Endothelial cell of umbilical vein (primary cell): Measurements from ENCODE around the gene ARHGEF9. TPM values are rescaled to one million over a fixed set of nuclear protein-coding genes. Genes with fewer than 3 reads are reported as not detected.

Experiments
- BruUV-seq: library from RNA; stranded (reverse); fragments of 400-500 nt; replicated peaks from 2 replicates; lab custom pipeline; 2021; lab: Mats Ljungman, UMichigan
- CTCF ChIA-PET: fragments of 300-600, 350-600 bp; sonication (Branson Sonifier 250); formaldehyde crosslinking; loops from one replicate; lab custom pipeline; 2021; ENCODE audit warnings: antibody characterized with exemption, inconsistent platforms; lab: Charles Lee
- POLR2A ChIA-PET: fragments of 300-600, 350-600 bp; sonication (Branson Sonifier 250); formaldehyde crosslinking; loops from one replicate; lab custom pipeline; 2021; ENCODE audit warnings: antibody characterized with exemption, inconsistent platforms; lab: Charles Lee
- DNase-seq: peaks from one replicate; pipeline ENCODE4 v3.0.0-alpha.2; 2011; ENCODE audit warnings: low read depth, low spot score
- FAIRE-seq: peaks from 2 replicates; lab custom pipeline; 2011; peaks lifted over from hg19 to GRCh38; lab: Jason Lieb, UNC
- H2AFZ ChIP-seq: 2 replicates; pipeline ENCODE4 v1.6.0; 2012; ENCODE audit warnings: low read depth, low read length, control low read depth, inconsistent platforms
- H3K27ac ChIP-seq: 2 replicates; pipeline ENCODE4 v1.5.1; 2011; ENCODE audit warnings: low read depth, mild to moderate bottlenecking, control low read depth, low read length, moderate library complexity; ENCODE audit not compliant: insufficient read depth
- H3K27me3 ChIP-seq, 2 experiments: 2 replicates each; pipeline versions ENCODE4 v1.6.0 to v1.6.1; 2011; ENCODE audit warnings: low read length in 2 of 2, mixed read lengths in 1 of 2; ENCODE audit not compliant: control insufficient read depth in 2 of 2, insufficient read depth in 2 of 2
- H3K36me3 ChIP-seq, 2 experiments: 2 replicates in 1 of 2; 3 replicates in 1 of 2; pipeline ENCODE4 v1.5.1; 2011; ENCODE audit warnings: low read length in 2 of 2, mild to moderate bottlenecking in 1 of 2, moderate library complexity in 1 of 2; ENCODE audit not compliant: control insufficient read depth in 2 of 2, insufficient read depth in 2 of 2; ENCODE audit errors: extremely low read depth in 1 of 2
- H3K4me1 ChIP-seq: 3 replicates; pipeline ENCODE4 v1.5.1; 2011; ENCODE audit warnings: mild to moderate bottlenecking, low read length; ENCODE audit not compliant: control insufficient read depth, insufficient read depth; ENCODE audit errors: extremely low read depth
- H3K4me2 ChIP-seq: 2 replicates; pipeline ENCODE4 v1.6.1; 2011; ENCODE audit warnings: low read length, control low read depth, mixed read lengths; ENCODE audit not compliant: insufficient read depth
- H3K4me3 ChIP-seq, 3 experiments: fragments of 200-600 bp in 1 of 3; sonication (generic), shearing (Covaris generic) in 1 of 3; replicated peaks in 1 of 3; 2 replicates each; pipeline ENCODE4 v1.5.1; 2011 to 2016; ENCODE audit warnings: control low read depth in 3 of 3, low read length in 3 of 3, mild to moderate bottlenecking in 2 of 3, inconsistent platforms in 1 of 3, low read depth in 1 of 3, moderate library complexity in 1 of 3; ENCODE audit not compliant: insufficient read depth in 1 of 3
- H3K79me2 ChIP-seq: 2 replicates; pipeline ENCODE4 v1.6.0; 2012; ENCODE audit warnings: low read length, inconsistent platforms; ENCODE audit not compliant: control insufficient read depth, insufficient read depth
- H3K9ac ChIP-seq: replicated peaks from 2 replicates; pipeline ENCODE3; 2011; ENCODE audit warnings: low read length, control low read depth; ENCODE audit not compliant: insufficient read depth; ENCODE audit errors: extremely low read depth
- H3K9me1 ChIP-seq: replicated peaks from 3 replicates; pipeline ENCODE4 v1.6.0; 2011; ENCODE audit warnings: mild to moderate bottlenecking, low read length; ENCODE audit not compliant: control insufficient read depth, insufficient read depth; ENCODE audit errors: extremely low read depth
- H3K9me3 ChIP-seq: replicated peaks from 2 replicates; pipeline ENCODE4 v1.5.1; 2012; ENCODE audit warnings: low read length, inconsistent platforms; ENCODE audit not compliant: control insufficient read depth, insufficient read depth
- H4K20me1 ChIP-seq: replicated peaks from 2 replicates; pipeline ENCODE3; 2011; ENCODE audit warnings: mild to moderate bottlenecking, low read length; ENCODE audit not compliant: control insufficient read depth, insufficient read depth; ENCODE audit errors: extremely low read depth
- CTCF ChIP-seq, 2 donors: IDR thresholded peaks; 1 replicate in 1 of 2; 2 replicates in 1 of 2; pipeline ENCODE4 v1.5.1; 2011; ENCODE audit warnings: low read length in 2 of 2, mild to moderate bottlenecking in 2 of 2, moderate library complexity in 2 of 2, control low read depth in 1 of 2, inconsistent platforms in 1 of 2, low read depth in 1 of 2; ENCODE audit not compliant: insufficient read depth in 1 of 2; ENCODE audit errors: extremely low read depth in 1 of 2
- EZH2 ChIP-seq: IDR thresholded peaks from 2 replicates; pipeline ENCODE4 v1.6.1; 2012; ENCODE audit warnings: borderline replicate concordance, low read depth, mild to moderate bottlenecking, moderate library complexity, low read length, inconsistent platforms; ENCODE audit not compliant: severe bottlenecking
- FOS ChIP-seq: IDR thresholded peaks from 2 replicates; pipeline ENCODE4 v1.6.1; 2011; ENCODE audit warnings: mild to moderate bottlenecking, low read length, moderate library complexity, borderline replicate concordance; ENCODE audit not compliant: insufficient read depth
- GATA2 ChIP-seq: IDR thresholded peaks from 2 replicates; pipeline ENCODE4 v1.7.0; 2011; ENCODE audit warnings: low read depth, mild to moderate bottlenecking, moderate library complexity, mixed read lengths, low read length; ENCODE audit not compliant: insufficient read length, insufficient read depth
- JUN ChIP-seq: IDR thresholded peaks from 2 replicates; pipeline ENCODE4 v1.6.1; 2011; ENCODE audit warnings: borderline replicate concordance, low read depth; ENCODE audit not compliant: insufficient read length, insufficient read depth
- MAX ChIP-seq: IDR thresholded peaks from 2 replicates; pipeline ENCODE4 v1.6.1; 2011; ENCODE audit not compliant: insufficient read depth, insufficient read length
- MYC ChIP-seq: IDR thresholded peaks from one replicate; pipeline ENCODE4 v1.6.1; 2011; ENCODE audit warnings: mild to moderate bottlenecking, low read depth, low read length
- POLR2A ChIP-seq: IDR thresholded peaks from 2 replicates; pipeline ENCODE4 v1.6.1; 2012; ENCODE audit warnings: low read depth, mild to moderate bottlenecking, control low read depth, low read length
- POLR2AphosphoS5 ChIP-seq: IDR thresholded peaks from 2 replicates; pipeline ENCODE4 v1.6.1; 2012; ENCODE audit warnings: low read depth, mild to moderate bottlenecking, control low read depth, low read length, moderate library complexity; ENCODE audit not compliant: insufficient read depth
- dilution Hi-C: fragments of 300-500 bp; cut with MboI; formaldehyde crosslinking; loops from one replicate; pipeline ENCODE4 v1.15.0; 2019; ENCODE audit warnings: low sequenced_read_pairs; ENCODE audit not compliant: extremely low pct_ligation_motif_present
- intact Hi-C: fragments of 100-400 bp; cut with micrococcal nuclease; formaldehyde crosslinking; loops from one replicate; pipeline ENCODE4 v1.10.0; 2022
- polyA plus RNA-seq, 4 experiments: library from polyadenylated mRNA; depleted of rRNA in 3 of 4; stranded (reverse) in 3 of 4; unstranded in 1 of 4; fragments of >200 nt; gene quantifications; 2 replicates each; pipeline versions ENCODE4 v1.2.1 to v1.2.3, GENCODE V29; 2011 to 2012; ENCODE audit warnings: missing spikeins in 1 of 4
- total RNA-seq: library from RNA; stranded (reverse); gene quantifications from 2 replicates; pipeline ENCODE4 v1.2.3, GENCODE V29; 2021

The ARHGEF9 gene
- total and polyA plus RNA-seq, 2 donors (not counting 3 experiments of a cell fraction or from before 2014, with no cell fraction given), result 6.5 to 12.9 TPM

- no peaks in the 10 kb centered on the region for H3K4me1 ChIP-seq
- H2AFZ ChIP-seq, result no peak overlapping the region
- CTCF ChIA-PET, result no interaction called here
- H3K9me3 ChIP-seq, result no peaks in the 10 kb centered on the region
- no TSS peak for BruUV-seq
- DNase-seq (no peak), FAIRE-seq (no peak)
- no peak overlapping the region for H3K9ac ChIP-seq
- POLR2A ChIA-PET, result no interaction called here
- H3K79me2 ChIP-seq, result no peaks in the 10 kb centered on the region
- dilution Hi-C loops (no loop called here), intact Hi-C loops (loop anchor here (10.0 kb wide), 1 partner anchor 58 kb away; no protein-coding TSS in a partner anchor)
- H4K20me1 ChIP-seq, result no peaks in the 10 kb centered on the region
- H3K27me3 ChIP-seq, result no peaks in the 10 kb centered on the region
- no peaks in the 10 kb centered on the region for H3K9me1 ChIP-seq
- no peak overlapping the region for H3K4me3 ChIP-seq
- H3K4me2 ChIP-seq, result no peak overlapping the region
- H3K27ac ChIP-seq, result no peak overlapping the region
- no peak for TF ChIP-seq FOS
- no peak for TF ChIP-seq POLR2AphosphoS5
- no peak for TF ChIP-seq JUN
- TF ChIP-seq EZH2, result no peak
- TF ChIP-seq POLR2A, result no peak
- no peak for TF ChIP-seq MYC
- no peak for TF ChIP-seq CTCF (IDR thresholded peaks at IDR 0.05; ENCODE audit: extremely low read depth in 1 of 2, insufficient read depth in 1 of 2, low read depth in 1 of 2, low read length in 2 of 2)
- TF ChIP-seq GATA2, result no peak
- TF ChIP-seq MAX, result no peak
- H3K36me3 ChIP-seq, result no peaks in the 10 kb centered on the region
These were observed 128.0 kb downstream of the ARHGEF9 start for GRCh38 chrX:63656871-63657580.
